Measurements from ENCODE around the gene DOK4.
A peak's percentile ranks its signal among the peaks of the same experiment; 100 is the strongest.

DOK4 gene

GRCh38 chr16:57493767-57494166 lies 7.5 kb upstream of the DOK4 start:
- H3K4me3 ChIP-seq (replicated peaks in 1 of 2; ENCODE audit: low read depth in 2 of 2, low read length in 2 of 2): no peak overlapping the region
- TF ChIP-seq CTCF (IDR thresholded peaks at IDR 0.05; ENCODE audit: low read depth, low read length): no peak
- no peak for DNase-seq (ENCODE audit: low read depth in 2 of 2)

GRCh38 chr16:57489229-57489628 lies 2.9 kb upstream of the DOK4 start:
- no peak for DNase-seq (ENCODE audit: low read depth in 2 of 2)
- no peak overlapping the region for H3K4me3 ChIP-seq (replicated peaks in 1 of 2; ENCODE audit: low read depth in 2 of 2, low read length in 2 of 2)
- TF ChIP-seq CTCF (IDR thresholded peaks at IDR 0.05; ENCODE audit: low read depth, low read length): no peak

GRCh38 chr16:57486858-57487834 lies 853 bp upstream of the DOK4 start:
- no peak for DNase-seq (ENCODE audit: low read depth in 2 of 2)
- H3K4me3 ChIP-seq (replicated peaks in 1 of 2; ENCODE audit: low read depth in 2 of 2, low read length in 2 of 2): peak overlapping the region; percentile 37 to 78
- TF ChIP-seq CTCF (IDR thresholded peaks at IDR 0.05; ENCODE audit: low read depth, low read length): no peak

- no peak for TF ChIP-seq CTCF (IDR thresholded peaks at IDR 0.05; ENCODE audit: low read depth, low read length)
- no peak for DNase-seq (ENCODE audit: low read depth in 2 of 2)
- peak overlapping the region; percentile 78 to 91 for H3K4me3 ChIP-seq (replicated peaks in 1 of 2; ENCODE audit: low read depth in 2 of 2, low read length in 2 of 2)
Measured at GRCh38 chr16:57485091-57485915, 990 bp downstream of the DOK4 start.

GRCh38 chr16:57484515-57485005 lies 1.7 kb downstream of the DOK4 start:
- no peak overlapping the region for H3K4me3 ChIP-seq (replicated peaks in 1 of 2; ENCODE audit: low read depth in 2 of 2, low read length in 2 of 2)
- DNase-seq (ENCODE audit: low read depth in 2 of 2): no peak
- TF ChIP-seq CTCF (IDR thresholded peaks at IDR 0.05; ENCODE audit: low read depth, low read length): no peak

- DNase-seq (ENCODE audit: low read depth in 2 of 2): no peak
- TF ChIP-seq CTCF (IDR thresholded peaks at IDR 0.05; ENCODE audit: low read depth, low read length): no peak
- H3K4me3 ChIP-seq (replicated peaks in 1 of 2; ENCODE audit: low read depth in 2 of 2, low read length in 2 of 2): no peak overlapping the region
Measured at GRCh38 chr16:57483725-57484514, 2.4 kb downstream of the DOK4 start.

Data from cardiac fibroblast (primary cell).